ENCODE results near the gene AP1S1.
"Not testable (repeated sequence)": the region's sequence is repeated elsewhere in the genome, so short reads cannot be mapped to it uniquely, and the experiment has no call there.

AP1S1 gene

DNA sequence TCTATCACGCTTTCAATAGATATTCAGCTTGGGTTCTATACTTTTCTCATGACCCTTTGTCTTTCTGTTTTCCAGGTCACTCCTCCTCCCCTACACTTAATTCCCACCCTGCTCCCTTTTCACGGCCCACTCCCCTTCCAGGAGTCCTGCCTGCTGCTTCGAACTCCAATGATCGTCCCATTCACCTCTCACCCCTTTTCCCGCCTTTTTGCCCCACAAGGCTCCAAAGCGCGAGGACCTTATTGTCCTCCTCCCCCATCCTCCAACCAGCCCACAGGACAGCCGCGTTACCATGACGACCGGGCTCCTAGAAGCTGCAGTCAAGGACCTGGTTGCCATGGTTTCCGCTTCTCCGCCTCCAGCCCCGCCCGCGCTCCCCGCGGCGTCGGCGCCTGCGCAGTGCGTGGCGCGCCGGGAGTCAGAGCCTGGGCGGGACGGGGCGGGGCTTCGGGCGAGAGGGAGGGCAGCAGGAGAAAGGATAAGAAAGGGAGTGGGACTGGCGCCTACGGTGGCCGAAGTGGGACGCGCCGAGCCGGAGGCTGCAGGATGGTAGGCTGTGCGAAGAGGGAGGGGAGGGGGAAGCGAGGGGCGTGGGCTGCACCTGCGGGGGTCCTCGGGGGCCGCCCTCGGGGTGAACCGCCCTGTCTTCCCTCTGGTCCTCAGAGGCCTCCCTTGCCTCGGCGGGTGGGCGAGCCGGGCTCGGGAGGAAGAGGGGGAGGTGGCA is at the start of gene AP1S1:
Gene AP1S1 (plus strand): TSS at position 508 of the 724 bp plus-strand sequence. CDS start 39 bp downstream, at position 547.
- FAIRE-seq, result no peak

DNA sequence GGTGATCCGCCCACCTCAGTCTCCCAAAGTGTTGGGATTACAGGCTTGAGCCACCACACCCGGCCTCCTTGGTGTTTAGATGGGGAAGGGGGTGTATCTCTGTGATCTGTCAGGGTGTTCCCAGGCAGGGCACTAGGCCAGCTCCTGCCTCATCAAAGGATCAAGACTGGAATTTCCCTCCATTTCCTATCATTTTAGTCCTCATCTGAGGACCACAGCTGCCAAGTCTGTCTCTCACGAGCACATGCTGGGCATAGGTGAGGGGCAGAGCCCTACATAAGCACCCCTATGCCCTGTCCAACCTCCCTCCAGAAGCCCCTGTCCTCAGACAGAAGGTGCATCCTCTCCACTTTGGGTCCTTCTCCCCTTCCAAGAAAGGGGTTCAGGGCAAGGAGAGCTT is 49.5 kb upstream of the AP1S1 start:
- no peak for FAIRE-seq

DNA sequence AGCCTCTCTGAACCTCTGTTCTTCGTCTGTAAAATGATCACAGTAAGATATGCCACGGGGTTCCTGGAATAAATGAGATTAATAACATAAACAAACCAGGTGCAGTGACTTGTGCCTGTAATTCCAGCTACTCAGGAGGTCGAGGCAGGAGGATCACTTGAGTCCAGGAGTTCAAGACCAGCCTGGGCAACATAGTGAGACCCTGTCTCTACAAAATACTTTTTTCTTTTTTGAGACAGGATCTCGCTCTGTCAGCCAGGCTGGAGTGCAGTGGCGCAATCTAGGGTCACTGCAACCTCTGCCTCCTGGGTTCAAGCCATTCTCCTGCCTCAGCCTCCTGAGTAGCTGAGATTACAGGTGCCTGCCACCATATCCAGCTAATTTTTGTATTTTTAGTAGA is 49.0 kb upstream of the AP1S1 start:
- not testable (repeated sequence) for FAIRE-seq

DNA sequence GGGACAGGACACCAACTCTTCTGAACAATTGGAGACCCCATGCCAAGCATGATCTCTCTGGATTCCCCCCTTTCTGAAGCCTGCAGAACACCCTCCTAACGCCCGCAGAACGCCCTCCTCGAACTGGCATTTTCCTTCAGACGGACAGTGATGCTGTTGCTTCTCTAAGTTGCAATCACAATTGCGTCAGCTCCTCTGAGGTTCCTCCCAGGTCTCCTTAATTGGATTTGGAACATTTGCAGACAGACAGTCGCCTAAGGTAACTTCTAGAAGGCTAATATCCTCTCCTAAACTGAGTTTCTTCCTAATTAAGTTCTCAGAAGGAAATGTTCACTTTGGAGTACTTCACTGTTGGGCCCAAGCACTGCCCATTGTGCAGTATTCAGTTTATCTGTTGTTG is 47.9 kb upstream of the AP1S1 start:
- FAIRE-seq, result no peak

DNA sequence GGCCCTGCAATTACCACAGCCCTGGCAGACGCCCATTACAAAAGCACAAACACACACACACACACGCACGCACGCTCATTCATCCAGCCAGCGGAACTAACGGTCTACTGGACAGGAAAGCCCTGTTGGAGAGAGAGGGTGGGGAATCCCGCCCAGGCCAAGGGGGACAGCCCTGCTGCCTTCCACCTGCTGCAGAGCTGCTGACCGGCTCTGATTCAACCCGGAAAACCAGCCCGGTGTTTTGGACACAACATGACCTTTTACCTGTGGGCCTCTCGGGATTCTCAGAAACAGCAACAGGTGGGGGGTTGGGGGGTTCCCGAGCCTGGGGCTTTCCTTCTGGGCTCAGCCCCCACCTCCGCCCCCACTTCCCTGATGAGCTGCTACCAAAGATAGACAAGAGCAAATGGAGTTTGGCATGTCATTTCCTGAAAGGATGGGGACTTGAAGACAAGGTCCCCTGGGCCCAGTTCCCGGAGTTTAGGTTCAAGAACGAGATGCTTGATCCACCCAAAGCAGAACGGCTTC is 45.9 kb upstream of the AP1S1 start:
- no peak for FAIRE-seq

DNA sequence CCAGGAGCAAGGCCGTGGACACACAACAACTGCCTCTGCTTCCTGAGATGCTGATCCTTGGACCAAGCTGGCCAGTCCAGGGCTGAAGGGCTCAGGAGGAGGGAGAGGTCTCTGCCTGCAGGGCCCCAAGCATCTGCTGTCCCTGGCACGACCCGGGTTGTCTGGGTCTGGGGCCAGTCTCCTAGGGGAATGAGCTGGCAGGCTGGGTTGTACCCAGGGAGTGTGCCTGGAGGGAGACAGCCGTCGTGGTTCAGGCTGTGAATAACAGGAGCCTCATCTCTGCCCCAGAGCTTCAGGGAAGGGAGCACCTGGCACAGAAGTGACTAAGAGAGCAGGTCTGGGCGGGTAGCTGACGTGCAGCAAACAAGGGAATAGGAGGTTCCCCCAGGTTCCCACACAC is 45.3 kb upstream of the AP1S1 start:
- no peak for FAIRE-seq

DNA sequence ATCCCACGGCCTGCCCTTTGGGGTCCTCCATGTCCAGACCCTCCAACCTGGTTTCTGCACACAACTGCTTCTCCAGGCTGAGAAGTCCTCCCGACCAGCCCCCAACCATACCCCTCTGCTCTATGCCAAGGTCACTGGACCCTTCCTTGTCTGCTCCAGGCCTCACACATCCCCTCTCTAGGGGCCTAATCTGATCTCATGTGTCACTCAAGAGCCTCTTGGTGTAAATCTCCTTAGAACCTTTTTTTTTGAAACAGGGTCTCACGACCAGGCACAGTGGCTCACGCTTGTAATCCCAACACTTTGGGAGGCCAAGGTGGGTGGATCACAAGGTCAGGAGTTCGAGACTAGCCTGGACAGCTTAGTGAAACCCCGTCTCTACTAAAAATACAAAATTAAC is 44.9 kb upstream of the AP1S1 start:
- no peak for FAIRE-seq

DNA sequence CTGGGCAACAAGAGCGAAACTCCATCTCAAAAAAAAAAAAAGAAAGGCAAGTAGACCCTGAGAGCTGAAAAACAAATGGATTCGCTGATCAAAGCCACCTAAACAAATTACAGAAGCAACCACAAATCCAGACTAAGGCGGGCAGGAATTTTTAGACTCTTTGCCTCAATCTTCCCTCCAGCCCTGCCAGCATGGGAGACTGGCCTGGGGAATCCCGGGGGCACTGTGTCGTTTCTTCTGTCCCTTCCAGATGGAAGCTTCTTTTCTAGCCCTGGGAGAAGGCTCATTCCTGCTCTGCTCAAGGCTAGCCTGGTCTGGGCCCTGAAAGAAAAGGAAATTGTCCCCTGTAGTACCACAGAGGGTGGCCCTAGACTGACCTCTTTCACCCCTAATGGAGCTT is 43.0 kb upstream of the AP1S1 start:
- FAIRE-seq, result no peak

DNA sequence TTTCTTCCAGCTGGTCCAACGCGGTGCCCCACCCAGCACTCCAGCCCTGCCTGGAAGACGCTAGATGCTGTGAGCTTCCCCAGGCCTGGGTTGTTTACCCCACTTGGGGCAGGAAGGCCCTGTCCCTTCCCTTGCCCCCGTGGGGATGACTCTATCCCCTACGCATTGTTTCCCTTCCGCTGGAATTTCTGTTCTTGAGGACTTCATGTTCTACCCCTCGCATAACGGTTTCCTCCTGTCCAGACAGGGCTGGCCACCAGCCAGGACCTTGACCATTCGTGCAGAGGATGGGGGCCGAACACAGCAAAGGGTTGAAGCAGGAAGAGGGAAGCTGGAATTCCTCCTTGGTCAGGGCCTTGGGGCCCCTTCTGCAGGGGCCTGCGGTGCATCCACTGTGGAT is 42.0 kb upstream of the AP1S1 start:
- FAIRE-seq, result no peak

DNA sequence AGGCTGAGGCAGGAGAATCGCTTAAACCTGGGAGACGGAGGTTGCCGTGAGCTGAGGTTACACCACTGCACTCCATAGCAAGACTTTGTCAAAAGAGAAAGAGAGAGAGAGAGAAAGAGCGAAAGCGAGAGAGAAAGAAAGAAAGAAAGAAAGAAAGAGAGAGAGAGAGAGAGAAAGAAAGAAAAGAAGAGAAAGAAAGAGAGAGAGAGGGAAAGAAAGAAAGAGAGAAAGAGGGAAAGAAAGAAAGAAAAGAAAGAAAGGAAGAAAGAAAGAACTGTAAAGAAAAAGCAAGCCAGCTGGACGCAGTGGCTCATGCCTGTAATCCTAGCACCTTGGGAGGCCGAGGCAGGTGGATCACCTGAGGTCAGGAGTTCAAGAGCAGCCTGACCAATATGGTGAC is 41.1 kb upstream of the AP1S1 start:
- FAIRE-seq, result not testable (repeated sequence)

DNA sequence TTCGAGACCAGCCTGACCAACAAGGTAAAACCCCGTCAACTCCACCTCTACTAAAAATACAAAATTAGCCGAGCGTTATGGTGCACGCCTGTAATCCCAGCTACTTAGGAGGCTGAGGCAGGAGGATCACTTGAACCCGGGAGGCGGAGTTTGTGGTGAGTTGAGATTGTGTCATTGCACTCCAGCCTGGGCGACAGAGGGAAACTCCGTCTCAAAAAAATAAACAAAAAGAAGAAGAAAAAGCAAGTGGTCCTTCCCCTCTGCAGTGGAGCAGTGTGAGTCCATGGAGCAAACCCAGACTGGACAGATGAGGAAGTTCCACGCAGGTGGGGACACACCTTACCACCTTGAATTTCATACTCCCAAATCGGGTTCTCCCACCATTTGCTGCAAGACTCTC is 40.4 kb upstream of the AP1S1 start:
- FAIRE-seq, result no peak

DNA sequence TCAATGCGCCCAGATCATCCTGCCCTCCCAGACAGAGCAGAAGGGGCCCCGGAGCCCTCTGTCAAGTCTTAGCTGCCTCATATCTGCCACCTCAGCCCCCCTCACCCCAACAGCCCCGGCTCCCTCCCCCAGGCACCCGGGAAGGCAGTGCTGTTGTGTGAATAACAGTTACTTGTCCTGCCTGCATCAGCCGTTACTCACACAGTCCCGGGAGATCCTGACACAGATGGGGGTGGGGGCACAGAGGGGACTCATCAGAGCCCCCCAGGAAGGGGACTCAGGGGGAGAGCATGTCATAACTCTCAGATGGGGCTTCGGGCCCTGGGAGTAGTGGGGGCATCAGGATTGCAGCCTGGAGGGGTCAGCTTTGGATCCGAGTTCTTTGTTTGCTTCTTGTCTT is 39.8 kb upstream of the AP1S1 start:
- no peak for FAIRE-seq

DNA sequence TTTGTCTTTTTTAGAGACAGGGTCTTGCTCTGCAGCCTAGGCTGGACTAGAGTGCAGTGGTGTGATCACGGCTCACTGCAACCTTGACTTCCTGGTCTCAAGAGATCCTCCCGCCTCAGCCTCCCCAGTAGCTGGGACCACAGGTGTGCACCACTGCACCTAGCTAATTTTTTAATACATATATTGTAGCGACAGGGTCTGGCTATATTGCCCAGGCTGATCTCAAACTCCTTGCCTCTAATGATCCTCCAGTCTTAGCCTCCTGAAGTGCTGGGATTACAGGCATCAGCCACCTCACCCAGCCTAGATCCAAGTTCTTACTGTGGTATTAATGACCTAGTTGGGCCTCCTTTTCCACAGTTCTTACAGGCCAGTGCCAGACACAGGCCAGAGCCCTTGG is 39.1 kb upstream of the AP1S1 start:
- no peak for FAIRE-seq

DNA sequence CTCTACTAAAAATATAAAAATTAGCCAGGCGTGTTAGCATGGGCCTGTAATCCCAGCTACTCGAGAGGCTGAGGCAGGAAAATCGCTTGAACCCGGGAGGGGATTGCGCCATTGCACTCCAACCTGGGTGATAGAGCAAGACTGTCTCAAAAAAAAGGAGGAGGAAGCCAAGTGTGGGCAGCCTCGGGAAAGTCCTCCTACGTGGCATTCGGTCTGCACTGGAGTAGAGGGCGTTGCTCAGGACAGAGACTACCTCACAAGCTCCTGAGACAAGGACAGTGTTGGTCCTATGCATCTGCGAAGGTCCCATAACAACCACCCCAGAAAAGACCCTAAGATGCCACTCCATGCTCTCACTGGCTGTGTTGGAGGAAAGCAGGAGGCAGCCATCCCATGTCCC is 37.4 kb upstream of the AP1S1 start:
- no peak for FAIRE-seq

DNA sequence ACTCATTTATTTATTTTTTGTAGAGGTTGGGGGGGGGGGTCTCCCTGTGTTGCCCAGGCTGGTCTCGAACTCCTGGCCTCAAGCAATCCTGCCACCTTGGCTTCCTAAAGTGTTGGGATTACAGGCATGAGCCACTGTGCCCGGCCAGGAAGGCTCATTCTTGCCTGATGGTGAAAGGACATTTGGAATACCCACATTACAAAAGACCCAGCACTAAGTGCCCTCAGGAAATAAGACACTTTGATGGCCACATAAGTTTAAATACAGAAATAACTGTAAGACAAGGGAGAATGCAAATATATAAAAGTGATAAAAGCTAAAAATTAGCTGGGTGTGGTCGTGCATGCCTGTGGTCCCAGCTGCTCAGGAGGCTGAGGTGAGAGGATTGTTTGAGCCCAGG is 35.4 kb upstream of the AP1S1 start:
- no peak for FAIRE-seq

DNA sequence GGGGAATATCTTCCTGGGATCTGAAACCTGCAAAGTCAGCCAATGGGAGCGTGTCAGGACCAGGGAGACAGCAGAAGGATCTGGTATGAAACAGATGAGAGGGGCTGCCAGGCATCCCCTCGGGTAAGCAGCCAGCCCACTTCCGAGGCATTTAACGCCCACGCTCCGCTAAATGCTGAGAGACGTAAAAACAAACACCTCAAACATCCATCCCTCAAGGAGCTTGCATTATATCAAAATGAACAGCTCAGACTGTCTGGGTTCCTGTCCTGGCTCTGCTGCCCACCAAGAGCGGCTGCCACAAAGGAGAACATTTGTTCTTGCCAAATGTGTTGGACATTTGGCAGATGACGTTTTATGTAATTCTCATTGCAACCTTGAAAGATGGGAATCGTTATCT is 34.4 kb upstream of the AP1S1 start:
- no peak for FAIRE-seq

DNA sequence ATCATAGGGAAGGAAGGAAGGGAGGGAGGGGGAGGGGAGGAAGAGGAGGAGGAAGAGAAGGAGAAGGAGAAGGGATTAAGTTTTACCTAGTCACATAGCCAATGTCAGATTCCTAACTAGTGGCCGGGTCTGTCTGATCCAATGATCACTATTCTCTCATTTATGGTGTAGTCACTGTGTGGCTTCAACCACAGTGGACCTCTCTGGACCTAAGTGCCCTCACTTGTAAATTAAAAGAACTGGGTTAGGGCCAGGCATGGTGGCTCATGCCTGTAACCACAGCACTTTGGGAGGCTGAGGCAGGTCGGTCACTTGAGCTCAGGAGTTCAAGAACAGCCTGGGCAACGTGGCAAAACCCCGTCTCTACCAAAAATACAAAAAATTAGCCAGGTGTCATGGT is 34.0 kb upstream of the AP1S1 start:
- FAIRE-seq, result no peak

DNA sequence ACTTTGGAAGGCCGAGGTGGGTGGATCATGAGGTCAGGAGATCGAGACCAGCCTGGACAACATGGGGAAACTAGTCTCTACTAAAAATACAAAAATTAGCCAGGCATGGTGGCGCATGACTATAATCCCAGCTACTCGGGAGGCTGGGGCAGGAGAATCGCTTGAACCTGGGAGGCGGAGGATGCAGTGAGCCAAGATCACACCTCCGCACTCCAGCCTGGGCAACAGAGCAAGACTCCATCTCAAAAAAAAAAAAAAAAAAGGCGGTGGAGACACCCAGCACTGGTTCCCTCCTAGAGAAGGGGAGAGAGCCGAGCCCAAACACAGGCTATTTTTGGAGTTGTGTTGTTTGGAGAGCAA is 32.7 kb upstream of the AP1S1 start:
- not testable (repeated sequence) for FAIRE-seq

DNA sequence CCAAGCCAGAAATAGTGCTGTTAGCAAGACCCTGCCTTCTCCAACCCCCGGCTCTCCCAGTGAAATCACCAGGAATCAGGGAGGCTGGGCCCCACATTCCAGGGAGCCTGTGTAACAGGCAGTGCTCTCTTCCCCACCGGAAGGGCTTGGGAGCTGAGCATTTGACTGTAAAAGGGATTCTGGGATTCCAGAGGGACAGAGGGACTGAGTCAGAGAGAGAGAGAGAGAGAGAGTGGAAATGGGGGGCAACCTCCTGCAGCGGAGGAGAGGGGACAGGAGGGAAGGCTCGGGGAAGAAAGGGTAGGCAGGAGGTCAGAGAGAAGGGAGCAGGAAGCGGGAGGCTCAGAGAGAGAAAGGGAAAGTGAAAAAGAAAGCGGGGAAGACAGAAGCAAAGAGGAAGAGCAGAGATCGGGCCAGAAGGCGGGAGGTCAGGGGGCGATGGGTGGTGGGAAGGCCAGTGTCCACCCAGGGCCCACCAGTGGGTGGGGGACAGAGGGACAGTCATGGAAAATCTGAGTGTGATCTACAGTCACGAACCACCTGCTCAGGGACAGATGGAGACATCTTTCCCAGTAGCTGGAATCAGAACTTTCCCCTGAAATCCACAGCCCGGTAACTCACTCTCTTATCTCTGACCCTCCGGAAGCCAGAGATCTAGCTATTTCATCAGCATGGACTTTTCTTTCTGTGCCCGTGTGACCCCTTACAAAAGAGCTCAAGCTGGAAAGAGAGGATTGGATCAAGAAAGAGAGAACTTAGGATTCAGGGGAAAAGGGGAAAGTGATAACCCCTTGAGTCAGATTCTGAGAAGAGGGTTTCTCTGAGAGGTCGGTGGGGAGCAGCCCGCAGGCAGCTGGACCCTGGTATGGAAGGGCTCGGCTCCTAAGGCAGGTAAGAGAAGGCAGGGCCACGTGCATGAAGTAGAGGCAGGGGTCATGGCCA is 32.0 kb upstream of the AP1S1 start:
- FAIRE-seq, result no peak

DNA sequence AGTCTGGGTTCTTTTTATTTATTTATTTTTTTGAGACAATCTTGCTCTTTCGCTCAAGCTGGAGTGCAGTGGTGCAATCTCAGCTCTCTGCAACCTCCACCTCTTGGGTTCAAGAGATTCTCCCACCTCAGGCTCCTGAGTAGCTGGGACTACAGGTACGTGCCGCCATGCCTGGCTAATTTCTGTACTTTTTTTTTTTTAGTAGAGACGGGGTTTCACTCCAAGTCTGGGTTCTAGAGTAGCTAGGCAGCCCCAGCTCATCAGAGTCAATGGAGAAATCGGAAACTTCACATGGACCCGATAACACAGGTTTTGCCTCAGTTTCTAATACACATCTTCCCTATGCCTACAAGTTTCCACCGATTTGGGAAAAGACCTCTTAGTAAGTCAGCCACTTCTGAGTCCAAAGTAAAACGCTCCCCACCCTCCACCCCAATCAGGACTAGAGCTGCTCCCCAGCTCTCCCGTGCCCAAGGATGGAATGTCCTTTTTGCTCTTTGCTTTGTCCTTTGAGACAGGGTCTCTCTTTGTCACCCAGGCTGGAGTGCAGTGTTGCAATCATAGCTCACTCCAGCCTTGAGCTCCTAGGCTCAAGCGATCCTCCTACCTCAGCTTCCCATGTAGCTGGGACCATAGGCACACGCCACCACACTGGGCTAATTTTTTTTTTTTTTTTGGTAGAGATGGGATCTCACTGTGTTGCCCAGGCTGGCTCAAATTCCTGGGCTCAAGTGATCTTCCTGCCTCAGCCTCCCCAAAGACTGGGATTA is 31.2 kb upstream of the AP1S1 start:
- FAIRE-seq, result no peak

DNA sequence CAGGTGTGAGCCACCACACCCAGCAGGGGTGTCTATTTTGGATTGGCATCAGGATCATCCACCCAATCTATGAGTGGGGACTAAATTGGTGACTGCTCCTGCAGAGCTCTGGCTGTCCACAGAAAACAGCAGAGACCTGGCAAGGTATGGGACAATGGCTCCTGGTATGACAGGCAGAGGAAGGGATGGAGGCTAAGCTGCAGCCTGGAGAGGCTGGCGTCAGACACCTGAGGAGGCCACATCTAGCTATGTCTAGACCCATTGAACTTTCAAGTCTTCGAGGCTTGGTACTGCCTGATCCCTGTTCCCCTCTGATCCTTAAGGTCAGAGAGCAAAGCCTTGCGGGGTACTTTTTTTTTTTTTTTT is 30.6 kb upstream of the AP1S1 start:
- FAIRE-seq, result no peak

DNA sequence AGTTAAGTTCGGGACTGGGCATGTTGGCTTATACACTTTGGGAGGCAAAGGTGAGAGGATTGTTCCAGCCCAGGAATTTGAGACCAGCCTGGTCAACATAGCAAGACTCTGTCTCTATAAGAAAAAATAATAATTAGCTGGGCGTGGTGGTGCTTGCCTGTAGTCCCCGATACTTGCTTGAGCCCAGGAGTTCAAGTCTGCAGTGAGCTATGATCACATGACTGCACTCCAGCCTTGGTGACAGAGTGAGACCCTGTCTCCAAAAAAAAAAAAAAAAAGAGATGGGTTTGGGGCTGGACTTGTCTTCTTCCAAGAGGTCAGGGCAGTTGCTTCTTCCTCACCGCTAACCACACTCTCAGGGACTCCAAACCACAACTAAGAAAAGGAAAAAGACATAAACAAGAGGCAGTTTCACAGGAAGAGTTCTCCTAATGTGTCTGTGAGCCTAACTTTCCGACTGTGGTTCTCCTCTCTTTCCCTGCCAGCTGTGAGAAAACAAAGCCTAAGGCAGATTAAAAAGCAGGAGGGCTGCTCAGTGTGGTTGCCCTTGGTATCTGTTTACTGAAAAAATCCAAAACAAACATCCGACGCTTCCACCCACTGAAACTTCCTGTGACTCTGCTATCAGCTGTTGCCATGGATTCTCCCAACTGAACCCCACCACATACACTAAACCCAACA is 29.8 kb upstream of the AP1S1 start:
- FAIRE-seq, result no peak
